Motor neuron (in vitro differentiated cells): ENCODE measurements around the gene CTSF. TPM values are rescaled to one million over a fixed set of nuclear protein-coding genes. Genes with fewer than 3 reads are reported as not detected.
"Not testable (repeated sequence)": the region's sequence is repeated elsewhere in the genome, so short reads cannot be mapped to it uniquely, and the experiment has no call there.

Experiments
- ATAC-seq, 8 experiments: fragments of 200-7000 bp; cut with Tn5 transposase; replicated peaks in 6 of 8; 2 replicates each; pipeline ENCODE4 v1.8.0; 2021; ENCODE audit warnings: mild to moderate bottlenecking in 8 of 8, moderate library complexity in 8 of 8
- H3K27ac ChIP-seq, 2 donors: fragments of 250-450 bp; sonication (Bioruptor Pico); 2 replicates each; pipeline ENCODE4 v1.9.0; 2021; ENCODE audit warnings: antibody characterized with exemption in 2 of 2, mild to moderate bottlenecking in 2 of 2, moderate library complexity in 1 of 2
- H3K4me1 ChIP-seq, 2 donors: fragments of 250-450 bp; sonication (Bioruptor Pico); replicated peaks in 1 of 2; 2 replicates each; pipeline ENCODE4 v1.6.1; 2021; ENCODE audit warnings: antibody characterized with exemption in 2 of 2, mild to moderate bottlenecking in 2 of 2, moderate library complexity in 1 of 2
- H3K4me3 ChIP-seq, 5 donors: fragments of 250-450 bp; sonication (Bioruptor Pico); 2 replicates each; pipeline ENCODE4 v1.9.0; 2021; ENCODE audit warnings: antibody characterized with exemption in 5 of 5, mild to moderate bottlenecking in 5 of 5, moderate library complexity in 4 of 5
- WGBS, 10 experiments: fragments of 450-650 bp; shearing (Covaris generic); methylation state at CpG; one replicate each; pipeline ENCODE4 v1.0.0; 2022; 5-methylcytosine and 5-hydroxymethylcytosine counted together
- in situ Hi-C, 9 experiments: fragments of 400-800 bp; cut with MboI; loops; one replicate each; pipeline ENCODE4 v1.15.0; 2021; ENCODE audit warnings: low sequenced_read_pairs in 9 of 9, low pct_unique_long_range_greater_than_20kb in 2 of 9; ENCODE audit not compliant: unreplicated experiment in 9 of 9
- total RNA-seq, 8 experiments: library from RNA; unstranded; fragments of 300-600 nt; gene quantifications; 2 replicates each; pipeline versions ENCODE4 v1.2.3 to v1.2.4, GENCODE V29; 2022

CTSF gene
- total RNA-seq, 8 experiments from 2014 or later, result 5.4 to 46.1 (median 22.8) TPM

DNA sequence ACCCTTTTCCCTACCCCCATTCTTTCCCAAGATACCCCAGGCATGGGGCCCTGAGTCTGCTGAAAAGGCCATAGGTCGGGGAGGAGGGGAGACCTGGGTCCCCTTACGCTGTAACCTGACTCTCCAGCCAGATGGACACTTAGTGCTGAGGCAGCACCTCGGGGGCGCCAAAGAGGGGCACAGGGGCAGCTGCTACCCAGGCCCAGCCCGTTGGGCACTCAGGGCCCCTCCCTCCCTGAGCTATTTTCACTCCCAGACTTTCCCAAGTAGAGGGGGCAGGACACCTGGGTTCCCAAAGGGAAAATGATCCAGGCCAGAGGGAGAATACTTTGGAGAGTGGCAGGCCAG lies 20.8 kb downstream of the CTSF start:
- no peak overlapping the region for H3K27ac ChIP-seq
- ATAC-seq, result no peak
- in situ Hi-C loops, result no loop called here
- H3K4me3 ChIP-seq, result no peak overlapping the region
- WGBS, 10 experiments, result 17 to 51% (median 20%) methylated on average over 1 to 2 of the region's 5 CpGs; no CpG with 5 or more reads in 5 of the 10 experiments
- peaks cover 23 to 29% of the 10 kb centered on the region in 2 donors for H3K4me1 ChIP-seq

DNA sequence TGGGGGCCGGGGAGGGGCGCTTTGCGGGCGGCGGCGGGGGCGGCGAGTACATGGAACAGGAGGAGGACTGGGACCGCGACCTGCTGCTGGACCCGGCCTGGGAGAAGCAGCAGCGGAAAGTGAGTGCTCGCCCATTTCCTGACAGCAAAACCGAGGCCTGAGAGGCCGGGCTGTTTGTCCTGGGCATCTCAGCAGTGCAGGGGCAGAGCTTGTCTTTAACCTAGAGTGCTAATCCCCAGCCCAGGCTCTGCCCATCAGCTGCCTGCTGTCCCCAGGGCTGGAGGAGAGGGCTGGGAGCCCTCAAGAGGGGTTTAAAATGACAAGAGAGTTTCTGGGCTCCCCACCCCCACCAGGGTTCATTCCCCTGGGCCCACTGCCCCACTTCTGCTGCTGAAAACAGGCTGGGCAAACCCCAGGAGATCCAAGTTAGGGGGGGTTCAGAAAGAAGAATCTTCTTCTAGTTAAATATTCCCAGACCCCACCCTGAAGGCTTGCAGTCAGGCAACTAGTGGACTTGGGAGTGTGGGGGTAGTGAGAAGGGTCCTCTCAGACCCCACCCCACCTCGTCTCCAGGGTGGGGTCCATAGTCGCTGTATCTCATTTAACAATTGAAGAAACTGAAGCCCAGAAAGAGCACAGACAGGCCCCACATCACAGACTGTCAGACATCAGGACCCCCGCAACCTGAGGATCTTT lies 21.3 kb downstream of the CTSF start:
- no peak for ATAC-seq
- in situ Hi-C loops, result no loop called here
- Histone ChIP-seq H3K27ac (no peak overlapping the region), H3K4me3 (no peak overlapping the region), H3K4me1 (peaks cover 23 to 29% of the 10 kb centered on the region in 2 donors)
- 10 to 67% (median 30%) methylated on average over 1 to 3 of the region's 18 CpGs; no CpG with 5 or more reads in 6 of the 10 experiments for WGBS, 10 experiments

DNA sequence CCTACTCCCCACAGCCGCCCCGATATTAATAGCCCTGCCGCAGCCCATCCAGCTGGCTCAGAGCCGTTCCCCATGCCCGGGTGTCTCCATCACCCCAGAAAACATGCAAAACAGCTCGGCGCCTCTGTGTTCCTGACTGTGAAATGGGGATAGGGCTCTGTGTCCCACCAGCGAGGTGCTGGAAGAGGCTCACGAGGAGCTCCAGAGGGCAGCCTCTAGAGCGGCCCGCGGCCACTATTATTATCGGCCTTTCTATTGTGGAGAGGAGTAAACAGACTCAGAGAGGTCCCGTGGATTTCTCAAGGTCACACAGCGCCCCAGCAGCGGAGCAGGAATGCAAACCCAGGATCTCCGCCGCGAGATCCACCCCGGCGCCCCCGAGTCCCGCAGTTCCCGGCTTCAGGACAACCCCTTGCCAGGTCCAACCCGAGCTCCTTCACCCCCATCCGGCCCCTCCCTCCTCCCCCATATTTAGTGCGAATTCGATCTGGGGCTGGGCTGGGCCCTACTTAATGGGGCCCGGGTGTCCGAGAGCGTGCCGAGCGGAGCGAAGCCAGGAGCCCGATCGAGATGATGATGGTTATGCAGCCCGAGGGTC lies 21.9 kb downstream of the CTSF start, which contains the start of gene ACTN3:
Gene ACTN3, plus strand, starts transcription at position 536 of the 598 bp plus-strand sequence. Its CDS starts 35 bp downstream, at position 571.
- Histone ChIP-seq H3K4me1 (peaks cover 23 to 29% of the 10 kb centered on the region in 2 donors), H3K4me3 (peak within 1 kb of the TSS; percentile 49 to 71 (median 68)), H3K27ac (peak within 1 kb of the TSS; percentile 11 to 68)
- ATAC-seq, result peak in 3 of 8 experiments; percentile 3 to 7 (median 6)
- 0 to 7% (median 0%) methylated on average over 1 to 12 of the region's 37 CpGs; no CpG with 5 or more reads in 5 of the 10 experiments for WGBS, 10 experiments
- in situ Hi-C loops, result no loop called here

DNA sequence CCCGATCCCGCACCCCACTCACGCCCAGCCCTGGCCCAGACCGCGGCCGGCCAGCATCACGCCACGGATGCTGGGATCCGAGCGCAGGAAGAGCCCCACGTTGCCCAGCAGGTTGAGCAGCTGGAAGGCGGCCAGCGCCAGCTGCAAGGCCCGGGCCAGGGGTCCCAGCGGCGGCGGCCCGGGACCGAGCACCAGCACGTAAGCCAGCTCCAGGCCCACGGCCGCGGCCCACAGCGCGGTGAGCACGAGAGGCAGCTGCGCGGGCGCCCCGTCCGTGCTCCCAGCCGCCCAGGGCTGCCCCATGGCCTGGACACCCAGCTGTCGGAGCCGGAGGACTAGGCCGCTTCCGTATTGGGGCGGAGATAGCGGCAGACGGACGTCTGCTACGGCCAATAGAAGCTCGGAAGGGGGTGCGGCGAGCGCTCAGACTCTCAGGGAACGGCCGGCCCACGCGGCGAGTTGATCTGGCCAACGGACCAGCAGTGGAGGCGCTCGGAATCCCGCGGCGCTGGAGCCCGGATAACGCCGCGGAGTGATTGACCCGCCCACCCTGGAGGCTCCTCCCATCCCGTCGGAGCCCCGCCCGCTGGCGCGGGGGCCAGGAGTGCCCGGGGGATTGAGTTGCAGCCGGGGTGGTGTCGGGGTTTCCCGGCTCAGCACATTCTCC lies 22.6 kb downstream of the CTSF start, which contains the start of gene ZDHHC24:
Gene ZDHHC24, minus strand, starts transcription at position 348 of the 667 bp plus-strand sequence. Its CDS starts 45 bp downstream, at position 303.
- peak; percentile 93 to 97 (median 94) for ATAC-seq
- WGBS, 10 experiments, result 0% methylated on average over 4 of the region's 71 CpGs; no CpG with 5 or more reads in 9 of the 10 experiments
- in situ Hi-C loops, result no loop called here
- Histone ChIP-seq H3K27ac (peak within 1 kb of the TSS; percentile 11 to 68), H3K4me1 (peaks cover 23 to 29% of the 10 kb centered on the region in 2 donors), H3K4me3 (peak within 1 kb of the TSS; percentile 49 to 71 (median 68))

- H3K27ac ChIP-seq, in situ Hi-C loops, ATAC-seq: not testable (repeated sequence)
- Histone ChIP-seq H3K4me1 (peaks cover 23 to 29% of the 10 kb centered on the region in 2 donors), H3K4me3 (peak overlapping the region; percentile 49 to 71 (median 68))
- 0 to 82% (median 70%) methylated on average over 1 to 11 of the region's 14 CpGs; no CpG with 5 or more reads in 1 of the 10 experiments for WGBS, 10 experiments
Measured at GRCh38 chr11:66544952-66545351, 23.5 kb downstream of the CTSF start.

DNA sequence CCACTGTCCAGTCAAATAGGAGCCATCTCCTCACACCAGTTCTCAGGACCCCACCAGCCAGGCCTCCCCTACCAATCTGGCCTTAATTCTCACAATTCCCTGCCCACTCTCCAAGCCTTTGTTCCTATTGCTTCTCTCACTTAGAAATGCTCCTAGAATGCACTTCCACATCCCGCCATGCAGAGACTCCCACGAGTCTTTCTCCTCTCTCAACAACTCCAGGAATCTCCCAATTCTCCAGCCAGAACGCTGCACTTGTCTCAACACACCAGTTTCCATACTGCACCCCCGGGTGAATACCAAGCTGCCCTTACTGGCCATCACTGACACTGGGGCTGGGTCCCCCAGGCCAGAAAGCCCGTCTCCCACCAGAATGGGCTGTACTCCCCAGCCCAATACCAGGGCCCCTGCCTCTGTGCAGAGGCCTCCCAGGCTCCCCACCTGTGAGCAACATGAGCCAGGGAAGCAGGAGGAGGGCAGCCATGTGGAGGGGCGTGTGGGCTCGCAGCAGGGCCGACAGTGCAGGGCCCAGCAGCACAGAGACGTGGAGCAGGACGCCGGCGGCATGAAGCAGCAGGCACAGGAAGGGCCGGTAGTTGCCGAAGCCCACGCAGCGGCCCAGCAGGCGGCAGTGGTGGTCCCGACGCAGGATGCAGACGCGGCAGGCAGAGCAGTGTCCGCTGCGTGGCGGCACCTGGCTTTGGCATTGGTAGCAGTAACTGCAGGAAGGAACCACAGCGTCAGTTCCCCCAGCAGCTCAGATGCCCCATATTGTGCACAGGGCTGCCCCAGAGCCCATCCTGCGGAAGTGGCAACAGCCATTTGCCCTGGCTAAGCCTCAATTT lies 24.9 kb downstream of the CTSF start:
- Histone ChIP-seq H3K4me1 (peaks cover 22 to 24% of the 10 kb centered on the region in 2 donors), H3K4me3 (peak overlapping the region in 1 of 5 donors; percentile 2), H3K27ac (no peak overlapping the region)
- in situ Hi-C loops, result no loop called here
- 14 to 100% (median 66%) methylated on average over 1 to 7 of the region's 26 CpGs; no CpG with 5 or more reads in 4 of the 10 experiments for WGBS, 10 experiments
- peak in 5 of 8 experiments; percentile 2 to 22 (median 8) for ATAC-seq

DNA sequence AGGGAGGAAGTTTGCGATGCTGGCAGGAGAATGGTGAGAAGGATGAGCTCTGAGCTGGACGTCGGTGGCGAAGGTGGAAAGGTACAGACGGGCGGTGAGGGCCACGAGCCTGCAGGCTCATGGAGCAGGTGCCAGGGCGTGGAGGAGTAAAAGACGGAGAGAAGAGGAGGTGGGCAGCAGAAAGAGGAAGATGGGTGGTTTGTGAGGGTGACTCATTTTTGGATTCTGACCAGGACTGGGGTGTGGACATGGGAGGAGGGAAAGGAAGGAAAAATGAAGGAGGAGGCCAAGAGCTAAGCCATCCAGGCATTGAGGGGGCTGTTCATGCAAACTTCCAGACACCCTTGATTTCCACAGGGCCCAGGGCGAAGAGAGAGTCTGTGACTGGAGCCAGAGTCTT lies 26.0 kb downstream of the CTSF start:
- H3K4me3 ChIP-seq, result no peak overlapping the region
- peaks cover 14 to 17% of the 10 kb centered on the region in 2 donors for H3K4me1 ChIP-seq
- ATAC-seq, result no peak
- in situ Hi-C loops, result no loop called here
- WGBS, 10 experiments, result 0 to 100% (median 83%) methylated on average over 1 to 9 of the region's 10 CpGs; no CpG with 5 or more reads in 2 of the 10 experiments
- H3K27ac ChIP-seq, result no peak overlapping the region

DNA sequence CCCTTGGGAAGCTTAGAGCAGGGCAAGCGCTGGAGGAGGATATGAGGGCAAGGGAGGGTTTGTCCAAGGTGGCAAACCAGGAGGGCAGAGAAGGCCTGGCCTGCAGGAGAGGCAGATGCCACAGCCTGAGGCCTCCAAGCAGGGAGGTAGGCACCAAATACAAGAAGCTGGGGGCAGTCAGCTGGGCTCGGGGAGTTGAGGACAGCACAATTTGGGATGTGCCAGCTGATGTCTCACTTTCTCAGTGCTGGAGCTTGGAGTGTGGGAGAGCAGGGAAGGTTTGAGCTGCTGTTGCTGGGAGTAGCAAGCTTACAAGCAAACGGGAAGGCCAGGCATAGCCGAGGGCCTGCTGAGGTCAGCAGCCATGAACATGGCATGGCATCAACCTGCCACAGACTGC lies 26.5 kb downstream of the CTSF start:
- in situ Hi-C loops, result no loop called here
- H3K4me1 ChIP-seq, result peaks cover 9 to 17% of the 10 kb centered on the region in 2 donors
- H3K4me3 ChIP-seq, result no peak overlapping the region
- WGBS, 10 experiments, result 25 to 100% (median 95%) methylated on average over 1 to 4 of the region's 4 CpGs; no CpG with 5 or more reads in 5 of the 10 experiments
- ATAC-seq, result no peak
- H3K27ac ChIP-seq, result no peak overlapping the region

DNA sequence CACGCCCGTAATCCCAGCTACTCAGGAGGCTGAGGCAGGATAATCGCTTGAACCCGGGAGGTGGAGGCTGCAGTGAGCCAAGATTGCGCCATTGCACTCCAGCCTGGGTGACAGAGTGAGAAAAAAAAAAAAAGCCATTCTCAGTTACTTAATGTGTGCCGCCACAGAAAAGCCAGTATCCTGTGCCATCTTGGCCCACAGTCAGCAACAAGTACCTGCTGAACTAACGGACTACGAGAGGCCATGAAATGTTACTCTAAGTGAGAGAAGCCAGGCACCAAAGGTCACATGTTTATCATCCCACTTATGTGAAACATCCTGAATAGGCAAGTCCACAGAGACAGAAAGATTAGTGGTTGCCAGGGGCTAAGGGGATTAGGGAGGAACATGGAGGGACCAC lies 27.8 kb downstream of the CTSF start:
- ATAC-seq, H3K4me3 ChIP-seq, H3K27ac ChIP-seq, in situ Hi-C loops: not testable (repeated sequence)
- 90 to 100% (median 96%) methylated on average over 2 to 8 of the region's 8 CpGs; no CpG with 5 or more reads in 4 of the 10 experiments for WGBS, 10 experiments
- peaks cover 9 to 17% of the 10 kb centered on the region in 2 donors for H3K4me1 ChIP-seq

- WGBS, 10 experiments, result 83 to 100% (median 100%) methylated on average over 1 to 7 of the region's 10 CpGs; no CpG with 5 or more reads in 4 of the 10 experiments
- Histone ChIP-seq H3K27ac (no peak overlapping the region), H3K4me3 (no peak overlapping the region), H3K4me1 (peaks cover 6 to 14% of the 10 kb centered on the region in 2 donors)
- ATAC-seq, result no peak
- in situ Hi-C loops, result no loop called here
Measured at GRCh38 chr11:66539870-66540213, 28.6 kb downstream of the CTSF start.

DNA sequence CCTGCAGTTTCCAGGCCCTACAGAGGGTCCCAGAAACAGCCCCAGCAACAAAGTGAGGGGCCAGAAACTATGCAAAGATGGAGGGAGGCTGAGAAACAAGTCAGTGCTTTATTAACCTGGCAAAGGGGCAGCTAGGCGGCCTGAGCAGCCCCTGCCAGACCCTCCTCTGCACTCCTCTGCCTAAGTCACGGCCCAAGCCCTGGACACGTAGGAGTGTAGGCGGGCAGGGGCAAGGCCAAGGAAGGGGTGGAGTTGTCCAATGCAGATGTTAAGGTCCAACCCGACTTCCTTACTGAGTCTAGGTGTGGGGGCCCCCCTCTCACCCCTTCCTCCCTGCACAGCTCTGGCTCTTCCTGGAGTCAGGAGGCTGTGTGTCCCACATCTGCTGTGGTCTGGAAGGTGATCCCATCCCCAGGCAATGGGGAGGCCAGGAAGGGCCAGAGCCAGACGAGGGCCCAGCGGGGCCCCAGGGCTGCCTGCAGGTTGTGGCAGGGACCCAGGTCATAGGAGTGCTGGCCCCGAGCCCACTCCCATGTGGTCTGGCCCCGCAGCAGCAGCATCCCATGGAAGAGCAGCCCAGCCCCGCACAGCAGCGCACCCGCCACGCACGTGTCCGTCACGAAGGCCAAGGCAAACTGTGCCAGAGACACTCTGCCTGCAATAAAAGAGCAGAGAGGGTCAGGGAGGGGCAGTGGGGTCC lies 29.1 kb downstream of the CTSF start:
- WGBS, 10 experiments, result 40 to 91% (median 84%) methylated on average over 1 to 8 of the region's 16 CpGs; no CpG with 5 or more reads in 6 of the 10 experiments
- no peak overlapping the region for H3K4me3 ChIP-seq
- peaks cover under 1 to 9% of the 10 kb centered on the region in 2 donors for H3K4me1 ChIP-seq
- ATAC-seq, result peak in 2 of 8 experiments; percentile 23 to 44
- in situ Hi-C loops, result no loop called here
- no peak overlapping the region for H3K27ac ChIP-seq

DNA sequence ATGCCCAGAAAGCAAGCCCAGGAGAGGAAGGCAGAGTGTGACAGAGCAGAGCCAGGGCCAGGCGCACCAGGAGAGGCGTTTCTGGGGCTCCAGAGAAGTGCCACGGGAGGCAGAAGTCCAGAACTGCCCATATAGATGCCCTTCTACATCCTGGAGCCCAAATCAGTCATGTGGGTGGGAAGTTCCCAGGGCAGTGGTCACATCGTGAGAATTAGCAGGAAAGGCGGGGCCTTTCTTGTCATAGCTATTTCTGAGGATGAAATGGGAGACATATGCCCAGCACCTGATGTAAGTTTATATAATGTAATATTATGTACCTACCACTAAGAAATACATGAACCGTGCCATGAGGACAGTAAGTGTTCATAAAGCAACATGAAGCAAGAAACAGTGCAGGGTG lies 35.6 kb downstream of the CTSF start:
- Histone ChIP-seq H3K4me1 (no peaks in the 10 kb centered on the region), H3K27ac (no peak overlapping the region), H3K4me3 (no peak overlapping the region)
- in situ Hi-C loops, result no loop called here
- peak in 3 of 8 experiments; percentile 19 to 55 (median 30) for ATAC-seq
- 20 to 100% (median 84%) methylated on average over 1 to 3 of the region's 6 CpGs; no CpG with 5 or more reads in 6 of the 10 experiments for WGBS, 10 experiments
